SK-N-SH (cell line): ENCODE data around the gene FBXL22.

Source experiments
- CTCF ChIP-seq: fragments of 200-600 bp; sonication (generic); IDR thresholded peaks from 2 replicates; pipeline ENCODE4 v1.6.1; 2017; ENCODE audit warnings: antibody characterized with exemption, mild to moderate bottlenecking, moderate library complexity
- EP300 ChIP-seq, 2 experiments: IDR thresholded peaks; 2 replicates each; pipeline versions ENCODE4 v1.4.0 to v1.6.1; 2012; ENCODE audit warnings: borderline replicate concordance in 1 of 2, low read depth in 1 of 2, low read length in 1 of 2
- JUND ChIP-seq: IDR thresholded peaks from 2 replicates; pipeline ENCODE4 v1.4.0; 2012
- POLR2AphosphoS5 ChIP-seq: IDR thresholded peaks from 2 replicates; pipeline ENCODE4 v1.6.1; 2012; ENCODE audit warnings: low read depth, low read length
- RFX5 ChIP-seq: IDR thresholded peaks from 2 replicates; pipeline ENCODE4 v1.6.1; 2012; ENCODE audit warnings: mild to moderate bottlenecking, improper control_type of control experiment, low read length
- SMC3 ChIP-seq: IDR thresholded peaks from 2 replicates; pipeline ENCODE4 v1.6.1; 2012; ENCODE audit warnings: low read depth, low read length, improper control_type of control experiment
- TAF1 ChIP-seq: IDR thresholded peaks from 2 replicates; pipeline ENCODE4 v1.6.1; 2012; ENCODE audit warnings: low read depth, mild to moderate bottlenecking, low read length, moderate library complexity, borderline replicate concordance
- ZBTB33 ChIP-seq: IDR thresholded peaks from 2 replicates; pipeline ENCODE4 v1.4.0; 2012; ENCODE audit warnings: low read depth, borderline replicate concordance

- TF ChIP-seq EP300 (IDR thresholded peaks at IDR 0.05; ENCODE audit: borderline replicate concordance in 1 of 2, low read depth in 1 of 2, low read length in 1 of 2) = no peak
- no peak for TF ChIP-seq CTCF
- TF ChIP-seq TAF1 = no peak
- TF ChIP-seq SMC3 = no peak
- no peak for TF ChIP-seq RFX5
- no peak for TF ChIP-seq ZBTB33
- TF ChIP-seq JUND = no peak
- TF ChIP-seq POLR2AphosphoS5 = no peak
These were observed 10.4 kb upstream of the FBXL22 start for GRCh38 chr15:63586790-63587189.
